Esophagus squamous epithelium (tissue), 5 donors: ENCODE results near the gene SNED1. TPM values are rescaled to one million over a fixed set of nuclear protein-coding genes. Genes with fewer than 3 reads are reported as not detected.
"Not testable (repeated sequence)": the region's sequence is repeated elsewhere in the genome, so short reads cannot be mapped to it uniquely, and the experiment has no call there.

Experiments
- DNase-seq: peaks from one replicate; lab custom pipeline; 2025; lab: John Stamatoyannopoulos, UW
- H3K27ac ChIP-seq, 4 donors: fragments of 200-600 bp; sonication (generic); one replicate each; pipeline ENCODE4 v1.5.1; 2016 to 2019; ENCODE audit warnings: mild to moderate bottlenecking in 1 of 4
- H3K27me3 ChIP-seq, 4 donors: fragments of 200-600 bp; sonication (generic); 1 replicate in 3 of 4; 2 replicates in 1 of 4; pipeline versions ENCODE4 v1.5.1 to v1.6.0; 2017 to 2021; ENCODE audit warnings: antibody characterized with exemption in 1 of 4
- H3K36me3 ChIP-seq, 3 donors: fragments of 200-600 bp; sonication (generic); one replicate each; pipeline ENCODE4 v1.5.1; 2016 to 2019
- H3K4me1 ChIP-seq, 3 donors: fragments of 200-600 bp; sonication (generic); one replicate each; pipeline ENCODE4 v1.5.1; 2017 to 2019
- H3K4me3 ChIP-seq, 4 donors: fragments of 200-600 bp; sonication (generic); 1 replicate in 3 of 4; 2 replicates in 1 of 4; pipeline ENCODE4 v1.5.1; 2016 to 2019; ENCODE audit warnings: mild to moderate bottlenecking in 2 of 4, moderate library complexity in 1 of 4
- H3K9me3 ChIP-seq, 3 donors: fragments of 200-600 bp; sonication (generic); one replicate each; pipeline ENCODE4 v1.5.1; 2016 to 2019
- POLR2A ChIP-seq, 4 donors: fragments of 450-650 bp; IDR thresholded peaks; one replicate each; pipeline ENCODE4 v1.6.1; 2017; ENCODE audit warnings: antibody characterized with exemption in 4 of 4, mild to moderate bottlenecking in 4 of 4, moderate library complexity in 3 of 4
- WGBS, 2 donors: methylation state at CpG; one replicate each; pipeline ENCODE4 v1.1.5; 2018; 5-methylcytosine and 5-hydroxymethylcytosine counted together
- intact Hi-C: fragments of 100-400 bp; cut with DNase I; formaldehyde crosslinking; loops from one replicate; pipeline ENCODE4 v1.15.0; 2022
- total RNA-seq, 4 donors: library from RNA; depleted of rRNA; stranded (reverse); fragments of >200 nt; gene quantifications; one replicate each; pipeline ENCODE4 v1.1.0, GENCODE V29; 2016
- TF ChIP-seq, protein P1 (sequence below), 6 experiments: fragments of 450-650 bp in 4 of 6; fragments of 200-600 bp in 2 of 6; sonication (generic) in 2 of 6; IDR thresholded peaks; one replicate each; pipeline ENCODE4 v1.5.1; 2016 to 2019; ENCODE audit warnings: antibody characterized with exemption in 6 of 6, mild to moderate bottlenecking in 4 of 6, moderate library complexity in 4 of 6
- donor health status: DM: yes; HTN: yes; CAD: no.

Gene SNED1
- total RNA-seq, 4 donors from 2014 or later: 3.3 to 13.9 (median 4.8) TPM

DNA sequence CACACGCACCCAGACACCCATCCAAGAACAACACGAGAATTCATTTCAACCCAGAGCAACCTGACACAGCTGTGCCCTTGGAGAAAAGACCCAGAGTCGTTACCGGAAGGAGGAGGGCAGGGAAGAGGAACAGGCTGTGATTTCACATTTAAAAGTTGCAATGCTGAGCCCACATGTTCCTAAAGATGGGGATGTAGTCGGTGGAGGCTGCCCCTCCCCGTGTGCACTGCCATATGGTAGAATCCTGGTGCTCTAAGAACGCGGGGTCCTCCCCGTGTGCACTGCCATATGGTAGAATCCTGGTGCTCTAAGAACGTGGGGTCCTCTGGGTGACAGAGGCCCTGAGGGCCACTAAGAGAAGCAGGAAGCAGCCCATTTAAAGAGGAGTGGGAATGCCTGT, 92.8 kb downstream of the SNED1 start:
- H3K27me3 ChIP-seq: no peaks in the 10 kb centered on the region
- H3K27ac ChIP-seq: no peak overlapping the region
- DNase-seq: no peak
- 77 to 81% methylated on average over 7 to 9 of the region's 10 CpGs for WGBS, 2 donors
- intact Hi-C loops: no loop called here
- H3K36me3 ChIP-seq: peaks cover 18 to 100% (median 46%) of the 10 kb centered on the region in 3 donors
- H3K9me3 ChIP-seq: no peaks in the 10 kb centered on the region
- TF ChIP-seq, protein P1, sequence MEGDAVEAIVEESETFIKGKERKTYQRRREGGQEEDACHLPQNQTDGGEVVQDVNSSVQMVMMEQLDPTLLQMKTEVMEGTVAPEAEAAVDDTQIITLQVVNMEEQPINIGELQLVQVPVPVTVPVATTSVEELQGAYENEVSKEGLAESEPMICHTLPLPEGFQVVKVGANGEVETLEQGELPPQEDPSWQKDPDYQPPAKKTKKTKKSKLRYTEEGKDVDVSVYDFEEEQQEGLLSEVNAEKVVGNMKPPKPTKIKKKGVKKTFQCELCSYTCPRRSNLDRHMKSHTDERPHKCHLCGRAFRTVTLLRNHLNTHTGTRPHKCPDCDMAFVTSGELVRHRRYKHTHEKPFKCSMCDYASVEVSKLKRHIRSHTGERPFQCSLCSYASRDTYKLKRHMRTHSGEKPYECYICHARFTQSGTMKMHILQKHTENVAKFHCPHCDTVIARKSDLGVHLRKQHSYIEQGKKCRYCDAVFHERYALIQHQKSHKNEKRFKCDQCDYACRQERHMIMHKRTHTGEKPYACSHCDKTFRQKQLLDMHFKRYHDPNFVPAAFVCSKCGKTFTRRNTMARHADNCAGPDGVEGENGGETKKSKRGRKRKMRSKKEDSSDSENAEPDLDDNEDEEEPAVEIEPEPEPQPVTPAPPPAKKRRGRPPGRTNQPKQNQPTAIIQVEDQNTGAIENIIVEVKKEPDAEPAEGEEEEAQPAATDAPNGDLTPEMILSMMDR (IDR thresholded peaks at IDR 0.05): no peak
- TF ChIP-seq POLR2A (IDR thresholded peaks at IDR 0.05): no peak
- H3K4me3 ChIP-seq: no peak overlapping the region
- peaks cover 0 to 19% (median 0%) of the 10 kb centered on the region in 3 donors for H3K4me1 ChIP-seq

- Histone ChIP-seq H3K4me3 (no peak overlapping the region), H3K36me3 (peaks cover 14 to 100% (median 45%) of the 10 kb centered on the region in 3 donors), H3K27me3 (no peaks in the 10 kb centered on the region), H3K27ac (no peak overlapping the region), H3K9me3 (no peaks in the 10 kb centered on the region), H3K4me1 (peaks cover 0 to 23% (median 0%) of the 10 kb centered on the region in 3 donors)
- intact Hi-C loops: no loop called here
- no peak for DNase-seq
- 84 to 87% methylated on average over 4 to 16 of the region's 22 CpGs for WGBS, 2 donors
- TF ChIP-seq POLR2A (IDR thresholded peaks at IDR 0.05): no peak
- TF ChIP-seq, protein P1 (IDR thresholded peaks at IDR 0.05): no peak
Observed at GRCh38 chr2:241091734-241092445, 93.5 kb downstream of the SNED1 start.

GRCh38 chr2:241092677-241093076, 94.3 kb downstream of the SNED1 start:
- Histone ChIP-seq H3K27me3 (no peaks in the 10 kb centered on the region), H3K4me3 (no peak overlapping the region), H3K27ac (no peak overlapping the region), H3K9me3 (no peaks in the 10 kb centered on the region), H3K36me3 (peaks cover 6 to 100% (median 39%) of the 10 kb centered on the region in 3 donors), H3K4me1 (peaks cover 0 to 23% (median 0%) of the 10 kb centered on the region in 3 donors)
- no peak for TF ChIP-seq POLR2A (IDR thresholded peaks at IDR 0.05)
- TF ChIP-seq, protein P1 (IDR thresholded peaks at IDR 0.05): no peak
- WGBS, 2 donors: 75 to 82% methylated on average over 8 of the region's 8 CpGs
- intact Hi-C loops: no loop called here
- no peak for DNase-seq

DNA sequence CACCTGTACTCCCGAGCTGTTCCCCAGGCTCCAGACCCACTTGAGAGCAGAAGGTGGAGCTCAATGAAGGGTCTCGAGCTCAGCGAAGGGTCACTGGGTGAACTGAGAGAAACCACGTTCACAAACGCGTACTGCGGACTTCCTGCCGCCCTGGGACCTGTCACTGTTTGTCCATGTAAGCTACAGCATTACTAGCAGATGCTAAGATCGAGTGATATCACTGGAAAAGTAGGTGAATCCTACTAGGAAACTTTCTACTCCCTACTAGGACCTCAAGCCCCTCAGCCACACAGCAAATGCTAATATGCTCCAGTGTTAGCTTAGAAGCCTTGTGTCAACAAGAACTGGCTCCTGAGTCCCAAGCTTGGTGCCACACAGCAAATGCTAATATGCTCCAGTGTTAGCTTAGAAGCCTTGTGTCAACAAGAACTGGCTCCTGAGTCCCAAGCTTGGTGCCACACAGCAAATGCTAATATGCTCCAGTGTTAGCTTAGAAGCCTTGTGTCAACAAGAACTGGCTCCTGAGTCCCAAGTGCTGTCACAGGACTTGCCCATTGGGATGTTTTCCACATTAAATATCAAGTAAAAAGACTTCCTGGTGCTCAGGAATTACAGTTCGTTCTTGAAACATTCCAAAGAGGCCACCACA, 94.8 kb downstream of the SNED1 start:
- peaks cover 0 to 24% (median 0%) of the 10 kb centered on the region in 3 donors for H3K4me1 ChIP-seq
- WGBS, 2 donors: 75 to 79% methylated on average over 10 of the region's 10 CpGs
- H3K27me3 ChIP-seq, DNase-seq, H3K9me3 ChIP-seq, H3K4me3 ChIP-seq, H3K27ac ChIP-seq, intact Hi-C loops: not testable (repeated sequence)
- peaks cover 3 to 100% (median 33%) of the 10 kb centered on the region in 3 donors for H3K36me3 ChIP-seq

GRCh38 chr2:241094172-241094571, 95.8 kb downstream of the SNED1 start:
- H3K4me3 ChIP-seq: no peak overlapping the region
- H3K36me3 ChIP-seq: peaks cover 3 to 100% (median 24%) of the 10 kb centered on the region in 3 donors
- H3K27me3 ChIP-seq: no peaks in the 10 kb centered on the region
- WGBS, 2 donors: 72 to 91% methylated on average over 7 of the region's 7 CpGs
- no peaks in the 10 kb centered on the region for H3K9me3 ChIP-seq
- no peak for DNase-seq
- H3K4me1 ChIP-seq: peaks cover 0 to 31% (median 0%) of the 10 kb centered on the region in 3 donors
- intact Hi-C loops: no loop called here
- H3K27ac ChIP-seq: peak overlapping the region in 2 of 4 donors; percentile 21 to 22
- TF ChIP-seq, protein P1 (IDR thresholded peaks at IDR 0.05): no peak
- no peak for TF ChIP-seq POLR2A (IDR thresholded peaks at IDR 0.05)
